Fibroblast of villous mesenchyme (primary cell): ENCODE measurements around the gene TTLL8. TPM values are rescaled to one million over a fixed set of nuclear protein-coding genes. Genes with fewer than 3 reads are reported as not detected.

Experiments
- DNase-seq: peaks from one replicate; pipeline ENCODE4 v3.0.0-alpha.2; 2010; ENCODE audit warnings: low read depth
- H3K4me3 ChIP-seq: 2 replicates; pipeline ENCODE4 v1.5.1; 2011; ENCODE audit warnings: low read depth, mild to moderate bottlenecking, low read length
- total RNA-seq: library from RNA; depleted of rRNA; stranded (reverse); fragments of >200 nt; gene quantifications from 2 replicates; pipeline ENCODE4 v1.2.3, GENCODE V29; 2012
- TF ChIP-seq, protein P1 (sequence below): IDR thresholded peaks from 2 replicates; pipeline ENCODE4 v1.5.1; 2012; ENCODE audit warnings: low read depth, mild to moderate bottlenecking, low read length; ENCODE audit not compliant: insufficient read depth

Gene TTLL8
- total RNA-seq, 1 donor: not detected

- no peak overlapping the region for H3K4me3 ChIP-seq
- TF ChIP-seq, protein P1, sequence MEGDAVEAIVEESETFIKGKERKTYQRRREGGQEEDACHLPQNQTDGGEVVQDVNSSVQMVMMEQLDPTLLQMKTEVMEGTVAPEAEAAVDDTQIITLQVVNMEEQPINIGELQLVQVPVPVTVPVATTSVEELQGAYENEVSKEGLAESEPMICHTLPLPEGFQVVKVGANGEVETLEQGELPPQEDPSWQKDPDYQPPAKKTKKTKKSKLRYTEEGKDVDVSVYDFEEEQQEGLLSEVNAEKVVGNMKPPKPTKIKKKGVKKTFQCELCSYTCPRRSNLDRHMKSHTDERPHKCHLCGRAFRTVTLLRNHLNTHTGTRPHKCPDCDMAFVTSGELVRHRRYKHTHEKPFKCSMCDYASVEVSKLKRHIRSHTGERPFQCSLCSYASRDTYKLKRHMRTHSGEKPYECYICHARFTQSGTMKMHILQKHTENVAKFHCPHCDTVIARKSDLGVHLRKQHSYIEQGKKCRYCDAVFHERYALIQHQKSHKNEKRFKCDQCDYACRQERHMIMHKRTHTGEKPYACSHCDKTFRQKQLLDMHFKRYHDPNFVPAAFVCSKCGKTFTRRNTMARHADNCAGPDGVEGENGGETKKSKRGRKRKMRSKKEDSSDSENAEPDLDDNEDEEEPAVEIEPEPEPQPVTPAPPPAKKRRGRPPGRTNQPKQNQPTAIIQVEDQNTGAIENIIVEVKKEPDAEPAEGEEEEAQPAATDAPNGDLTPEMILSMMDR: no peak
- no peak for DNase-seq
These were observed 20.1 kb upstream of the TTLL8 start for GRCh38 chr22:50078246-50078645.

GRCh38 chr22:50076646-50077535 is 18.8 kb upstream of the TTLL8 start:
- no peak for DNase-seq
- H3K4me3 ChIP-seq: no peak overlapping the region
- TF ChIP-seq, protein P1: no peak

- peak; percentile 21 for DNase-seq
- H3K4me3 ChIP-seq: no peak overlapping the region
- TF ChIP-seq, protein P1: no peak
These were observed 16.7 kb upstream of the TTLL8 start for GRCh38 chr22:50074551-50075530.

GRCh38 chr22:50074056-50074455 is 16.0 kb upstream of the TTLL8 start:
- no peak for DNase-seq
- TF ChIP-seq, protein P1: no peak
- no peak overlapping the region for H3K4me3 ChIP-seq

DNA sequence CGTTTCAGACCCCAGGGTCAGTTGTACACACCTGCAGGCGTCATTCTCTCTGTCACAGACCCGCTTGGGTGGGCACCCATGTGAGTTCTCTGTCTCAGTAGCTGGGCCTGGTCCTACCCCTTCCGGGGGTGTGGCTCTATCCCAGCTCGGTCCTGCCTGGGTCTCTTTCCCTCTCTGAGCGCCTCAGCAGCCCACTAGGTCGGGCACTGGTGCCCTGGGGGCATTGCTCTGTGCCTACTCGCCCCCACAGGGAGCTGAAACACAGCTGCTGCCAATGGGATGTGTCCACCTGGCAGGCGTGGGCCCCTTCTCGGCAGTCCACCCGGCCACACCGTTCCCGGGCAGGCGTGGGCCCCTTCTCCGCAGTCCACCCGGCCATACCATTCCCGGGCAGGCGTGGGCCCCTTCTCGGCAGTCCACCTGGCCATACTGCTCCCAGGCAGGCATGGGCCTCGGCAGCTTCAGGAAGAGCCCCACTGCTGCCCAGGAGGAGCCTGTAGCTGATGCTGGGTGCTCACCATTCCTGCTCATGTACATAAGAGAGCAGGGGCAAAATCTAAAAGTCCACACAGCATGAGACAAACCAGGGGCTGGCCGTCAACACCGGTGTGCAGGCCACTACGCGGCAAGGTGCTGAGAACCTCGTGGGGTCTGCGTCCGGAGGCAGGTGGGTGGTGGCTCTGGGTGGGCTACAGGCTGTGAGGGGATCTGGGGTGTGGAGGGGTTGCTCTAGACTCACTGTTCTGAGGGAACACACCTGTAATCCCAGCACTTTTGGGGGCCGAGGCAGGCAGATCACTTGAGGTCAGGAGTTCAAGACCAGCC is 14.8 kb upstream of the TTLL8 start:
- H3K4me3 ChIP-seq: no peak overlapping the region
- TF ChIP-seq, protein P1: no peak
- DNase-seq: no peak

- DNase-seq: no peak
- no peak overlapping the region for H3K4me3 ChIP-seq
- TF ChIP-seq, protein P1: no peak
These were observed 14.1 kb upstream of the TTLL8 start for GRCh38 chr22:50072167-50072555.
